COLO668 (cell line): ENCODE results near the gene ENTPD2.
"Not testable (repeated sequence)": the region's sequence is repeated elsewhere in the genome, so short reads cannot be mapped to it uniquely, and the experiment has no call there.

Source experiments
- DNase-seq: peaks from one replicate; lab custom pipeline; 2025; ENCODE audit not compliant: unreplicated experiment; lab: John Stamatoyannopoulos, UW

ENTPD2 gene

DNA sequence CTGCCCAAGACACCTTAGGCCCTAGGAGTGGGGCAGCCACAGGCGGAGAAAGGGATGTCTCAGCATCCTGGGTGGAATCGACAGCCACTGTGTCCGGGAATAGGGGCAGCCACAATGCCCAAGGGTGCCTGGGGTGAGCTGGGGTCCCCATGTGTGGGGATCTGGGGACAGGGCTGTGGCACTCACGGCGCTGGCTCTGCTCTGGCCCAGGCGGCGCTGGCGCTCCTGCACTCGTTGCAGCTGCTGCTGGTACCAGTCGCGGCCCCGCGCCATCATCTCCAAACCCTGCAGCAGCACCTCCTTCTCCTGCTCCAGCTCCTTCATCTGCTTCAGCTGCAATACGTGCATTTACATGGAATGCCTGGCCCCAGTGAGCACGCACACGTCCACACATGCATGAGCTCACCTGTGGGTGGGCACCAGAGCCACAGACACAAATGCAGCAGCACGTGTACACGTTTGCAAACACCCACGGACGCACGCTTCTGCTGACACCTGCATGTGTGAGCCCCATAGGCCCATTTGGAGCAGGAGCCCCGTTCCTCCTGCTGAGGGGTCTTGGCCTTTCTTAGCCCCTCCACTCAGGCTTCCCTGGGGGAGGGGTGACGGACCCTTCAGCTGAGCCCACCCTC is 11.6 kb upstream of the ENTPD2 start:
- no peak for DNase-seq

DNA sequence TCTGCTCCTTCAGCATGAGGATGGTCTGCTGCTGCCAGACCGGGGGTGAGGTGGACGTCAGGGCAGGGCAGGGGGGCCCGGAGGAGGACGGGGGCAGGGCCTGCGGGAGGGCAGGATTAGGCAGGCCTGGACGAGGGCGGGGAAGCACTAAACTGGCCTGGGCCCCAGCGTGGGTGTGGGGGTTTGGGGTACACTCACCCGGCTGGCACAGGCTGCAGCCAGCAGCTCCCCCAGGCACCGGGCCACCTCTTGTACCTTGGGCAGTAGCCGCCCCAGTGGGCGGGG is 11.0 kb upstream of the ENTPD2 start:
- no peak for DNase-seq

- peak; percentile 58 for DNase-seq
These were observed 10.4 kb upstream of the ENTPD2 start for GRCh38 chr9:137064027-137064879.

DNA sequence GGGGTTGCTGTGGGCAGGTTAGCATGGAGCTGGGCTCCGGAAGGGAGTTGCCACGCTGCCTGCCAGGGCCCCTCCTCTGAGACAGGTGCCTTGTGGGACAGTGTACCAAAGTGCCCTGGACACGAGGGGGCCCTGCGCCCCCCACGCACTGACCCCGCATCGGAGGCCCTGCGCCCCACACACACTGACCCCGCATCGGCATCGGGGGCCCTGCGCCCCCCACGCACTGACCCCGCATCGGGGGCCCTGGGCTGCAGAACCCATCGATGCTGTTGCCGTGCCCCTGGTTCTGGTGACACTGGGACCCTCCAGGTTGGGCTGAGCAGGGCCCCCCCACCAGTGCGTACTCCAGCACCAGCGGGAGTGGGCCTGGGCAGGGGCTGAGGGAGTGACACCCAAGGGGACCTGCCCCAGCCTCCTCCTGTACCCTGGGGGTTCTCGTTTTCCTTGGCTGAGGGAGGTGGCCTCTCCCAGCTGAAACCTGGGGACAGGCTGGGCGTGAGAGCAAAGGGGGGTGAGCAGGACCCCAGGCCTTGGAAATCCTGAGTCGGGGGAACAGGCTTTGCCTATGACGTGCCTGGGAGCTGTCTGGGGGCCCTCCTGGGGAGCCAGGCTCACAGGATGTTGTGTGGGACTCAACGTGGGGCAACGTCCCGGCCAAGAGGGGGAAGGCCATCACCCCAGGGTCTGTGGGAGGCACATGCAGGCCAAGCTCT is 9.6 kb upstream of the ENTPD2 start:
- no peak for DNase-seq

GRCh38 chr9:137062798-137063197 is 8.9 kb upstream of the ENTPD2 start:
- DNase-seq = not testable (repeated sequence)

- no peak for DNase-seq
These were observed 8.5 kb upstream of the ENTPD2 start for GRCh38 chr9:137062384-137062783.

- peak; percentile 48 for DNase-seq
These were observed 4.8 kb upstream of the ENTPD2 start for GRCh38 chr9:137058521-137059234.

DNA sequence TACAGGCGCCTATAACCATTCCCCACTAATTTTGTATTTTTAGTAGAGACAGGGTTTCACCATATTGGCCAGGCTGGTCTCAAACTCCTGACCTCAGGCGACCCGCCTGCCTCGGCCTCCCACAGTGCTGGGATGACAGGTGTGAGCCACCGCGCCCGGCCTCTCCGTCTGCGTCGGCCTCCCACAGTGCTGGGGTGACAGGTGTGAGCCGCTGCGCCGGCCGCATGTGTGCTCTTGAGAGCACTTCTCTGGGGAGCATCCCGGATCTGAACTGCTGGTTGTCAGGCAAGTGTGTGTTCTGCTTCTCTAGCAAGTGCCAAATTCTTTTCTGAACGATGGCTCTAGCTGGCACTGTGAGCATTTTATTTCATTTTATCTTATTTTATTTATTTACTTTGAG is 3.7 kb upstream of the ENTPD2 start:
- peak; percentile 83 for DNase-seq

DNA sequence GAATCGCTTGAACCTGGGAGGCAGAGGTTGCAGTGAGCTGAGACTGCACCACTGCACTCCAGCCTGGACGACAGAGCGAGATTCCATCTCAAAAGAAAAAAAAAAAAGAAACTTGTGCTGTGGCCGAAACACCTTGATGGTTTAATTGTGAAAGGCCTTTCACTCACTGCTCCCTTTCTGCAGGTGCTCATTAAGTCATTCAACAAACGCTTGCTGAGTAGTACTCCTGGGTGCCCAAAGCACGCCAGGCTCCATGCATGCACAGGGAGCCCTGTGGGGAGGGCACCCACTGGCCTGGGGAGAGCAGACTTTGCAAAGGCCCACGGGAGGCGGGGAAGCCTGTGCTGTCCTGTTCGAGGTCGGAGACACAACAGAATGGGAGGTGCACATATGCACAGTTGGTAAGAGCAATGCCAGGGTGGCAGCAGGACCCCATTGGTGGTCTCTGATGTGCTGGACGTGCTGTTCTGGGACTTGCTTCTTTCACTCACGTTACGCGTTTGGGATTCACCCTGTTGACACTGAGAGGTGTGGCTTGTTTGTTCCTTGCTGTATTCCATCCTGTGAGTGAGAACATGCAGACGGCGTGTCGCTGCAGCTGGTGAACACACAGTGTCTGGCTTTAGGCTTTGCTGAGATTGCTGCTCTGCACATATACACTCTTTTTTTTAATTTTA is 3.0 kb upstream of the ENTPD2 start:
- DNase-seq = peak; percentile 66

- peak; percentile 42 for DNase-seq
These were observed 1.8 kb upstream of the ENTPD2 start for GRCh38 chr9:137055385-137056364.

DNA sequence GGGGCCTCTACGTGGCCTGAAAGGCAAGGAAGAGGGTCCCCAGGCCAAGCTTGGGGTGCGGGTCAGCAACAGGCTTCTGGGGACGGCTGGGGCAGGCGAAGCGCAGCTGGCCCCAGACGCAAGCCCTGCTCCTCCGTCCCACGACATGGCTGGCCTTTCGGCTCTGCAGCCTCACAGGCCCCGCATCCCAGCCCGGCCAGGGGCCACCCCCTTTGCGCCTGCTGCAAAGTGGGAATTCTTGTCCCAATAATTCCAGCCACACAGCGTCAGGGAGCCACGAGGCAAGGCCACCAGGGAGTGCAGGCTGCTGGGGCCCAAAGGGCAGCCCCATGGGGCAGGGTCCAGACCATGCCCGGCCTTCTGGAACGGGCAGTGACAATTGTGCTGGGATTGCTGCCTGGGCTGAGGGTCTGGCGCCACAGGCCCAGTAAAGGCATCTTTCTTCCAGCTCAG is 1.1 kb upstream of the ENTPD2 start:
- no peak for DNase-seq

GRCh38 chr9:137052998-137053943 is 590 bp downstream of the ENTPD2 start:
- DNase-seq = peak; percentile 69

GRCh38 chr9:137052293-137052692 is 1.6 kb downstream of the ENTPD2 start:
- DNase-seq = no peak

DNA sequence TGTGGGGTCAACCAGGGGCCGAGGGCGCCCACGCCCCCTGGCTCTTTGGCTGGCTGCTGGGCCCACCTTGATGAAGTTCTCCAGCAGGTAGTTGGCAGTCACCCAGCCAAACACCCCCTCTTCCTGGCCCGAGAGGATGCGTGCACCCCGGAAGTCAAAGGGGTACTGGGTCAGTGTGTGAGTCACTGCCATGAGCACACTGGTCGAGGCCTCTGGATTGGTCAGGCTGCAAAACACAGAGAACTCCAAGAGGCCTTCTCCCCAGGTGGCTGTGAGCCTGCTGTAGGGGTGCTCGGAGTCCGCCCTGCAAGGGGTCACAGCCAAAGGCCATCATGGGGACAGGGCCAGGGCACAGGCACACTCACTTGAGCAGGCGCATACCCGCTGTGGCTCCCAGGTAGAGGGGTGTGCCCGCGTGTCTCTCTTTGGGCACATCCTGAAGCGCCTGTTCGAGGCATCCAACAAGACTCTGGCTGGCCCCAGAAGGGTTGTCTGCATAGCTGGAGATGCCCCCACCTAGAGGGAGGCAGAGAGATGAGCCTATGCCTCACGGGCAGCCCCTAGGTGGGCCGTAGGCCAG is 2.6 kb downstream of the ENTPD2 start:
- no peak for DNase-seq

- DNase-seq = no peak
These were observed 3.3 kb downstream of the ENTPD2 start for GRCh38 chr9:137050570-137050969.

DNA sequence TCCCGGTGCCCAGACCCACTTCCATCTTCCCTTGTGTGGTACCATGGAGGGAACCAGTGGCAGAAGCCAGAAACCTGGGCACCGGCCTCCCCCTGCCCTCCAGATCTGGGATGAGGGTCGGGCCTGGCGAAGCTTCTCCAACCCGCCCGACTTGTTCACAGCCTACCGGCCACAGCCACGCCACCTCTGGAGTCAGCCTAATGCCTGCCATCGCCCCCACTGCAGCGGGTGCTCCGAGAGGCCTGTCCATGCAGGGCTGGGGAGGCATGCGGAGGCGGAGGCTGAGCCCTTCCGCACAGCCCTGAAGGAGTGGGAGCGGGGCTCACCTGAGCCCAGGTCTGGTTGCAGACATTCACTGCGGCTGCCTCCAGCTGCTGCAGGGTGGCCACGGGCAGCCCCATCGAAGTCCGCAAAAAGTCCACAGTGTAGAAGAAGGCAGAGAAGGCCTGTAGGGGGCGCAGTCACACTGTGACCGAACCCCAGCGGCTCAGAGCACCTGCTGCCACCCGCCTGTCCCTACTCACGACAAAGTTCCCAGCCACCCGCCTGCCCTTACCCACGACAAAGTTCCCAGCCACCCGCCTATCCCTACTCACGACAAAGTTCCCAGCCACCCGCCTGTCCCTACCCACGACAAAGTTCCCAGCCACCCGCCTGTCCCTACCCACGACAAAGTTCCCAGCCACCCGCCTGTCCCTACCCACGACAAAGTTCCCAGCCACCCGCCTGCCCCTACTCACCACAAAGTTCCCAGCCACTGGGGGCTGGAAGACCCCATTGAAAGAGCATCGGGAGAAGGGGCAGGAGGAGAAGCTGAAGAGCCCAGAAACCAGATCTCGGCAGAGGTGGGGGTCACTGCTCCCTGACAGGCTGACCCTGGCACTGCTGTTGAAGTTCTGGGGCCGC is 4.1 kb downstream of the ENTPD2 start:
- DNase-seq = peak; percentile 88
